NCI-H2081 (cell line): ENCODE results near the gene ANKRD29.

Source experiments
- DNase-seq, 2 experiments: peaks; one replicate each; lab custom pipeline; 2025; lab: John Stamatoyannopoulos, UW

ANKRD29 gene

GRCh38 chr18:23662309-23663263 is at the start of gene ANKRD29:
Gene ANKRD29 (minus strand): TSS chr18:23662911. CDS start chr18:23662730, 181 bp downstream.
- peak; percentile 31 to 68 for DNase-seq

GRCh38 chr18:23712445-23712844 is 49.7 kb upstream of the ANKRD29 start:
- DNase-seq: no peak

GRCh38 chr18:23711426-23711825 is 48.7 kb upstream of the ANKRD29 start:
- no peak for DNase-seq

GRCh38 chr18:23710946-23711345 is 48.2 kb upstream of the ANKRD29 start:
- no peak for DNase-seq

- DNase-seq: no peak
Observed at GRCh38 chr18:23710068-23710527, 47.4 kb upstream of the ANKRD29 start.

- DNase-seq: no peak
Observed at GRCh38 chr18:23706971-23707640, 44.4 kb upstream of the ANKRD29 start.

- no peak for DNase-seq
Observed at GRCh38 chr18:23704806-23705205, 42.1 kb upstream of the ANKRD29 start.

GRCh38 chr18:23703987-23704384 is 41.3 kb upstream of the ANKRD29 start:
- DNase-seq: no peak

- DNase-seq: peak in 1 of 2 experiments; percentile 34
Observed at GRCh38 chr18:23703057-23703986, 40.6 kb upstream of the ANKRD29 start.

- DNase-seq: no peak
Observed at GRCh38 chr18:23702606-23703005, 39.9 kb upstream of the ANKRD29 start.

- DNase-seq: no peak
Observed at GRCh38 chr18:23701544-23702064, 38.9 kb upstream of the ANKRD29 start.

GRCh38 chr18:23701017-23701416 is 38.3 kb upstream of the ANKRD29 start:
- DNase-seq: no peak

- DNase-seq: no peak
Observed at GRCh38 chr18:23694637-23695430, 32.1 kb upstream of the ANKRD29 start.

GRCh38 chr18:23693846-23694245 is 31.1 kb upstream of the ANKRD29 start:
- no peak for DNase-seq

GRCh38 chr18:23690505-23691068 is 27.9 kb upstream of the ANKRD29 start:
- no peak for DNase-seq

GRCh38 chr18:23689616-23690504 is 27.1 kb upstream of the ANKRD29 start:
- DNase-seq: no peak

- peak; percentile 28 to 45 for DNase-seq
Observed at GRCh38 chr18:23689031-23689615, 26.4 kb upstream of the ANKRD29 start, which contains the start of gene LAMA3. Gene LAMA3 (plus strand): TSS chr18:23689453. CDS start chr18:23689684, 231 bp downstream.

- no peak for DNase-seq
Observed at GRCh38 chr18:23688528-23688927, 25.8 kb upstream of the ANKRD29 start.
